Skeletal muscle tissue (tissue), 4 donors: ENCODE data around the gene MRTFB. TPM values are rescaled to one million over a fixed set of nuclear protein-coding genes. Genes with fewer than 3 reads are reported as not detected.

Source experiments
- H3K27ac ChIP-seq: one replicate; pipeline ENCODE4 v1.7.0; 2013; ENCODE audit warnings: mild to moderate bottlenecking, low read depth, low read length, inconsistent platforms
- H3K27me3 ChIP-seq, 3 donors: one replicate each; pipeline ENCODE4 v1.7.0; 2013; ENCODE audit warnings: low read length in 3 of 3; ENCODE audit not compliant: control insufficient read depth in 3 of 3, insufficient read depth in 3 of 3
- H3K36me3 ChIP-seq, 3 donors: one replicate each; pipeline ENCODE4 v1.7.0; 2013; ENCODE audit warnings: low read length in 3 of 3; ENCODE audit not compliant: control insufficient read depth in 3 of 3, insufficient read depth in 3 of 3
- H3K4me1 ChIP-seq, 3 donors: one replicate each; pipeline ENCODE4 v1.7.0; 2013; ENCODE audit warnings: low read length in 3 of 3, mild to moderate bottlenecking in 3 of 3; ENCODE audit not compliant: control insufficient read depth in 3 of 3, insufficient read depth in 3 of 3
- H3K4me3 ChIP-seq, 3 donors: one replicate each; pipeline ENCODE4 v1.7.0; 2013; ENCODE audit warnings: low read length in 3 of 3
- H3K9ac ChIP-seq, 3 donors: one replicate each; pipeline ENCODE4 v1.7.0; 2013; ENCODE audit warnings: low read length in 3 of 3, mild to moderate bottlenecking in 3 of 3, moderate library complexity in 2 of 3, low read depth in 1 of 3
- H3K9me3 ChIP-seq, 3 donors: one replicate each; pipeline ENCODE4 v1.7.0; 2013; ENCODE audit warnings: low read length in 3 of 3; ENCODE audit not compliant: control insufficient read depth in 3 of 3
- total RNA-seq: library from RNA; depleted of rRNA; stranded (reverse); fragments of >200 nt; gene quantifications from one replicate; pipeline ENCODE4 v1.2.3, GENCODE V29; 2014
- donor health status: Osteomylitis.

MRTFB gene
- total RNA-seq, 1 donor from 2014 or later = 13.0 TPM

- Histone ChIP-seq H3K4me1 (peaks cover 24 to 41% (median 24%) of the 10 kb centered on the region in 3 donors), H3K4me3 (no peak overlapping the region), H3K27me3 (no peaks in the 10 kb centered on the region), H3K27ac (no peak overlapping the region), H3K9ac (no peak overlapping the region), H3K36me3 (no peaks in the 10 kb centered on the region), H3K9me3 (no peaks in the 10 kb centered on the region)
Measured at GRCh38 chr16:14101415-14101814, 30.3 kb downstream of the MRTFB start.

DNA sequence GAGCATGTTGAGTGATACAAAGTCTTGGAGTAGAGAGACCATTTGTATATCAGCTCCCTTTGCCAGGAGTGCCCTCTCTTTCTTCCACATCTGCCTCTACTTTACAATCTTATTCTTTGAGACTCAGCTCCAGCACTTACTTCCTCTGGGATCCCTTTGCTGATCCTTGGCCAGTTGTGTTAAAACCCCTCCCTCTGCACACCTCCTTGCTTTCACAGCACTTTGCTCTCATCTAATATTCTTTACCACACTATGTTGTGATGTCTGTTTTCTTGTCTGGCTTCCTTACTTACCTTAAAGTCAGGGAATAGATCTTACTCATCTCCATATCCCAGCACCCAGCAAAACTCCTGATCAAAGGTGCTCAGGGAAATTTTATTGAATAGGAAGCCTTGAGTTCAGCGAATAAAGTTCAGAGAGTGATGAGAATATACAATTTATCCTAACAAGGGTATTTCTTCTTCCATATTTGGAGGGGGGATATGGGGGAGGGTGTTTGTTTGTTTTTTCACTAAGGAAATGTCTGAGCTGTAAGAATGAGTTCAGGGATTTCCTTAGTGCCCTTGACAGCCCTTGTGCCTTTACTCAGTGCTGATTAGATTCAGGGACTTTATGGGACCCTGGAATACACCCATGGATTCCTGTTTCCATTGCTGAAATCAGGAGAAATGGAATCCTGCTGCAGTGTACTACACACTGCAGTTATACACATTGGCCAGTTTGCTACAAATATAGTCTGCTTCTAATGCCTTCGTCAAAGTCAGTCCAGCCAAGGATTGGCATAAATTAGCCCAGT is 32.0 kb downstream of the MRTFB start:
- Histone ChIP-seq H3K4me1 (peaks cover 24 to 39% (median 36%) of the 10 kb centered on the region in 3 donors), H3K27ac (no peak overlapping the region), H3K27me3 (no peaks in the 10 kb centered on the region), H3K9ac (no peak overlapping the region), H3K9me3 (no peaks in the 10 kb centered on the region), H3K36me3 (no peaks in the 10 kb centered on the region), H3K4me3 (peak overlapping the region in 1 of 3 donors; percentile 49)

- Histone ChIP-seq H3K9me3 (no peaks in the 10 kb centered on the region), H3K36me3 (no peaks in the 10 kb centered on the region), H3K27ac (no peak overlapping the region), H3K27me3 (no peaks in the 10 kb centered on the region), H3K9ac (no peak overlapping the region), H3K4me1 (peaks cover 28 to 46% (median 39%) of the 10 kb centered on the region in 3 donors), H3K4me3 (no peak overlapping the region)
Measured at GRCh38 chr16:14104066-14104465, 32.9 kb downstream of the MRTFB start.

DNA sequence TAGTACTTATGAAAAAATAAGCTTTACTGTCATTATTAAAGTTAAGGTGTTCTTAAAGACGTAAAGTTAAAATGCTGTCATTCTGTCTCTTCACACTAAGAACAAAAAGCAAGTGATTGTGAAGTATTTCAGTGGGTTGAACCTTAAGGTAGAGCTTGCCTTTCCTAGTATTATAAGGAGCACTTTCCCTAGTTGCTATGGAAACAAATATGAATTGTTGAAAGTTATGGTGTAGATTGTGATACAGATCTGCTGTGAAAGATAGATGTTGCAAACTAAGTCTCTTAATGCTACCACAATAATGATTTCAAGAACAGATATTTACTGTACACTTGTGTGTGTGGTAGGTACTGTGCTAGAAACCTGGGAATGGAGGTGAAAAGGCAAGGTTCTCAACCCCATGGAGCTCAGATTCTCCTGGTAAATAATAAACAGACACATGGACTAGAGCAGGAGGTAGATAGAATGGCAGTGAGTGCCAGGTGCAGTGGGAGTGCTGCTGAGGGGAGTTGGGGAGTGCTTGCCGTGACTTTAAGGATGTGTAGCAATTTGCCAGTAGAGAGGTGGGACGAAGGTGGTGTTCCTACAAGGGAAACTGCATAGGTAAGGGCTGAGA is 34.7 kb downstream of the MRTFB start:
- Histone ChIP-seq H3K9me3 (no peaks in the 10 kb centered on the region), H3K4me1 (peaks cover 46 to 64% (median 52%) of the 10 kb centered on the region in 3 donors), H3K4me3 (no peak overlapping the region), H3K9ac (no peak overlapping the region), H3K27ac (no peak overlapping the region), H3K36me3 (no peaks in the 10 kb centered on the region), H3K27me3 (no peaks in the 10 kb centered on the region)

- Histone ChIP-seq H3K4me3 (no peak overlapping the region), H3K36me3 (no peaks in the 10 kb centered on the region), H3K27ac (no peak overlapping the region), H3K27me3 (no peaks in the 10 kb centered on the region), H3K9ac (no peak overlapping the region), H3K4me1 (peaks cover 48 to 65% (median 58%) of the 10 kb centered on the region in 3 donors), H3K9me3 (no peaks in the 10 kb centered on the region)
Measured at GRCh38 chr16:14106457-14106856, 35.3 kb downstream of the MRTFB start.

- H3K36me3 ChIP-seq = no peaks in the 10 kb centered on the region
- no peaks in the 10 kb centered on the region for H3K27me3 ChIP-seq
- no peaks in the 10 kb centered on the region for H3K9me3 ChIP-seq
- no peak overlapping the region for H3K27ac ChIP-seq
- H3K4me1 ChIP-seq = peaks cover 48 to 67% (median 63%) of the 10 kb centered on the region in 3 donors
- no peak overlapping the region for H3K9ac ChIP-seq
- H3K4me3 ChIP-seq = no peak overlapping the region
Measured at GRCh38 chr16:14106961-14107360, 35.8 kb downstream of the MRTFB start.

DNA sequence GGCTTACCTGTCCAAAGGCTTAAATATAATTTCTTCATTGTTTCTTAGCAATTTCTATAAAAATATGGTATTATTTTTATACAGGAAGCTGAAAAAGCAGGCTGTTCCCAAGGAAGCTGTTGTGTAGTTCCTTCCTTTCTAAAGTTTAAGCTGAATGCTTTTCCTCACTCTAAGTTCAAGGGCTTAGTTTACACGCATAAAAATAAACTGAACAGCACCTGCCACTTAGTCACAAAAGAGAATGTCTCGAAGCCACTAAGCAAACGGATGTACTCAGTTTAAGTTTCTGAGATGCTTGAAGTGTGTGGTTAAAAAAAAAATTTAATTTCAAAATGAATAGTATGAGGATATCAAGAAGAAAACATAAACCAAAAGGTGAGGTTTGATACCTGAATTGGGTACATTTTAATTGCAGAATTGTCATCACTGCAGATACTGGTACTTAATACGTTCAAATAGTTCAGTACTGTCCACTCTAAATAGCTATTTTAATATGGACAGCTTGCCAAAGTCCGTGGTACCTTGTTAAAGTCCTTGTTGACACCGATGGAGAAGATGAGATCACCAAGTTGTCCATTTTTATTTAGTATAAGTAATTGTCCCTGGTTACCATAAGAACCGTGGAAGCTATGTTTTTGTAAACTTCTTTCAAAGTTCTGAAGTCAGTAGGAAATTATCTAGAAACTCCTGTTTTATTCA is 38.1 kb downstream of the MRTFB start:
- peaks cover 46 to 64% (median 61%) of the 10 kb centered on the region in 3 donors for H3K4me1 ChIP-seq
- H3K36me3 ChIP-seq = no peaks in the 10 kb centered on the region
- H3K9ac ChIP-seq = peak overlapping the region in 1 of 3 donors; percentile 62
- H3K9me3 ChIP-seq = no peaks in the 10 kb centered on the region
- H3K4me3 ChIP-seq = no peak overlapping the region
- peak overlapping the region; percentile 50 for H3K27ac ChIP-seq
- no peaks in the 10 kb centered on the region for H3K27me3 ChIP-seq

DNA sequence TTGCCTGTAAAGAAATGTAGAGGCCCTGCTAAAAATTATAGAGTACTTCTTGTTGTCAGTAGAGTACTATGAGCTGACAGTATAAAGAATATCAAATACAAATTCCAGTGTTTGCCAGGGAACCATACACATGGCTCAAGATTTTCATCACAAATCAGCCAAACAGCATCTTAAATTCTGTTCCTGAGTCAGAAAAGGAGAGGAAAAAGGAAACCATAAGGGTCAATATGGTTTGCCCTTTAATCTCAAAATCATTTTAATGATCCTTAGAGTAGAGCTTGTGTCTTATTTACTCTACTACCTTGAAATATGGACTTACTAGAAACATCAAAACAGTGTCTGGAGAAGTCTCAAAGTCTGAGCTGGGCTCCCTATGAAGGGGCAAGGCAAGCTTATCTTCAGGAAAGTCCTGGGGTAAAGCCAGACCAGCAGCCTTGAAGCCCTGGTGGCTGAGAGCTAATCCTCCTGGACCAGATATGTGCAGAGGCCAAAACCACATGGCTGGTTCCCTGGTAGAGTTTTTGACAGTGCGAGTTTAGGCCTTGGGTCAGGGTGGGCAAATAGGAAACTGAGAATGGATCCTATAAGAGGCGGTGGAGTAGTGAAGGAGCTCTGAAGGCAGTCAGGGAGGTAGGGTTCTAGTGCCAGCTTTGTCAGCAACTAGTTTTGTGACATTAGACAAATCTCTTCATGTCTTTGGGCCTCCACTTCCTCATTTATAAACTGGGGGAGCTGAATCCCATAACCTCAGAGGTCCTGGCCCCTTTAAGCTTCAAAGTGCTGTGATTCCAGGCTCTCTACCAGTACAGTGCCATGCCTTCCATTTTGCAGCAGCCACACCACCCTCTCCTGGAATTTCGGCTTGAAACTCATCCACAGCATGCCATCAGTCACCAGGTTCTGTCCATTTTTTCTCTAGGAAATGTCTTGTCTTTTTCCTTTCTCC is 38.9 kb downstream of the MRTFB start:
- Histone ChIP-seq H3K36me3 (no peaks in the 10 kb centered on the region), H3K27ac (peak overlapping the region; percentile 50), H3K4me3 (peak overlapping the region in 1 of 3 donors; percentile 12), H3K4me1 (peaks cover 54 to 70% (median 69%) of the 10 kb centered on the region in 3 donors), H3K9me3 (no peaks in the 10 kb centered on the region), H3K9ac (no peak overlapping the region), H3K27me3 (no peaks in the 10 kb centered on the region)

GRCh38 chr16:14110728-14111251 is 39.7 kb downstream of the MRTFB start:
- Histone ChIP-seq H3K9ac (no peak overlapping the region), H3K4me3 (peak overlapping the region in 1 of 3 donors; percentile 12), H3K27ac (peak overlapping the region; percentile 50), H3K27me3 (no peaks in the 10 kb centered on the region), H3K4me1 (peaks cover 55 to 70% (median 69%) of the 10 kb centered on the region in 3 donors), H3K36me3 (no peaks in the 10 kb centered on the region), H3K9me3 (no peaks in the 10 kb centered on the region)
